K562 (cell line): Measurements from ENCODE around the gene NLRP6. TPM values are rescaled to one million over a fixed set of nuclear protein-coding genes. Genes with fewer than 3 reads are reported as not detected.

Experiments used
- ATAC-seq: fragments of 200-7000 bp; cut with Tn5 transposase; 3 replicates; pipeline ENCODE4 v1.9.1; 2020; ENCODE audit warnings: moderate library complexity
- BruUV-seq: library from RNA; stranded (reverse); fragments of 400-500 nt; replicated peaks from 2 replicates; lab custom pipeline; 2021; lab: Mats Ljungman, UMichigan
- CTCF ChIA-PET: fragments of 300-600 bp; formaldehyde crosslinking; extraction: SDS; loops from one replicate; lab custom pipeline; 2021; ENCODE audit warnings: low intra/inter-chr PET ratio; lab: Yijun Ruan, JAX
- POLR2A ChIA-PET: fragments of 300-600, 350-650 bp; sonication (Branson Sonifier 250); formaldehyde crosslinking; extraction: SDS; loops from one replicate; lab custom pipeline; 2021; ENCODE audit warnings: antibody characterized with exemption, inconsistent platforms; lab: Yijun Ruan, JAX
- DNase-seq, 4 experiments: peaks; one replicate each; pipeline versions ENCODE4 v3.0.0 to v3.0.0-alpha.2; 2011 to 2018; ENCODE audit warnings: low spot score in 3 of 4, mixed read lengths in 3 of 4; ENCODE audit errors: extremely low read depth in 1 of 4
- FAIRE-seq: peaks from 2 replicates; lab custom pipeline; 2011; peaks lifted over from hg19 to GRCh38; lab: Jason Lieb, UNC
- H2AFZ ChIP-seq: 2 replicates; pipeline ENCODE4 v1.6.0; 2011; ENCODE audit warnings: low read depth, low read length, control low read depth, inconsistent platforms
- H3K27ac ChIP-seq: fragments of 200-600 bp; 3 replicates; pipeline ENCODE4 v1.8.0; 2011; ENCODE audit warnings: low read depth, mild to moderate bottlenecking, control low read depth, inconsistent platforms, low read length, moderate library complexity, mixed read lengths; ENCODE audit errors: extremely low read depth
- H3K27me3 ChIP-seq, 2 experiments: fragments of 300-600 bp in 1 of 2; 2 replicates in 1 of 2; 3 replicates in 1 of 2; pipeline versions ENCODE4 v1.6.0 to v1.8.0; 2011; ENCODE audit warnings: inconsistent platforms in 2 of 2, low read length in 2 of 2, mild to moderate bottlenecking in 1 of 2, mixed read lengths in 1 of 2, moderate library complexity in 1 of 2; ENCODE audit not compliant: control insufficient read depth in 2 of 2, insufficient read depth in 2 of 2
- H3K36me3 ChIP-seq: fragments of 300-600 bp; 3 replicates; pipeline ENCODE4 v1.8.0; 2011; ENCODE audit warnings: mild to moderate bottlenecking, low read length, inconsistent platforms; ENCODE audit not compliant: control insufficient read depth, insufficient read depth
- H3K4me1 ChIP-seq, 2 experiments: fragments of 200-600 bp in 1 of 2; replicated peaks in 1 of 2; 2 replicates in 1 of 2; 3 replicates in 1 of 2; pipeline versions ENCODE4 v1.5.1 to v1.8.0; 2011; ENCODE audit warnings: inconsistent platforms in 2 of 2, low read length in 2 of 2, mild to moderate bottlenecking in 1 of 2, mixed read lengths in 1 of 2, moderate library complexity in 1 of 2; ENCODE audit not compliant: control insufficient read depth in 2 of 2, insufficient read depth in 2 of 2
- H3K4me2 ChIP-seq: 2 replicates; pipeline ENCODE4 v1.6.1; 2011; ENCODE audit warnings: low read length, control low read depth, inconsistent platforms, mixed read lengths; ENCODE audit not compliant: insufficient read depth
- H3K4me3 ChIP-seq: fragments of 200-600 bp; sonication (generic), shearing (Covaris generic); 2 replicates; pipeline ENCODE4 v1.5.1; 2016; ENCODE audit warnings: control low read depth, inconsistent platforms
- H3K79me2 ChIP-seq: fragments of 200-600 bp; 3 replicates; pipeline ENCODE4 v1.8.0; 2011; ENCODE audit warnings: low read length, inconsistent platforms; ENCODE audit not compliant: control insufficient read depth, insufficient read depth
- H3K9ac ChIP-seq, 2 experiments: 2 replicates each; pipeline versions ENCODE4 v1.6.0 to v1.6.1; 2011; ENCODE audit warnings: low read depth in 2 of 2, low read length in 2 of 2, control low read depth in 1 of 2, inconsistent platforms in 1 of 2, mild to moderate bottlenecking in 1 of 2, mixed read lengths in 1 of 2; ENCODE audit not compliant: insufficient read depth in 1 of 2
- H3K9me1 ChIP-seq: one replicate; pipeline ENCODE4 v1.6.0; 2011; ENCODE audit warnings: inconsistent platforms, mild to moderate bottlenecking, low read length, moderate library complexity; ENCODE audit not compliant: control insufficient read depth, insufficient read depth
- H3K9me3 ChIP-seq: replicated peaks from 2 replicates; pipeline ENCODE4 v1.5.1; 2011; ENCODE audit warnings: low read depth, low read length, inconsistent platforms; ENCODE audit not compliant: control insufficient read depth, insufficient read depth
- H4K20me1 ChIP-seq: replicated peaks from 2 replicates; pipeline ENCODE4 v1.6.1; 2011; ENCODE audit warnings: low read length, inconsistent platforms, mixed read lengths; ENCODE audit not compliant: control insufficient read depth, insufficient read depth
- HMGN3 ChIP-seq: IDR thresholded peaks from 2 replicates; pipeline ENCODE4 v1.6.1; 2011; ENCODE audit warnings: borderline replicate concordance, low read depth, mild to moderate bottlenecking, mixed read lengths, low read length; ENCODE audit not compliant: insufficient read length; ENCODE audit errors: extremely low read depth
- HNRNPK ChIP-seq: fragments of 200-400 bp; formaldehyde crosslinking; IDR thresholded peaks from one replicate; pipeline ENCODE4 v1.6.1; 2018; ENCODE audit warnings: mild to moderate bottlenecking, low read depth, low read length; ENCODE audit not compliant: poor library complexity, severe bottlenecking
- NFE2 ChIP-seq: IDR thresholded peaks from 2 replicates; pipeline ENCODE4 v1.6.1; 2014; ENCODE audit warnings: antibody characterized with exemption, low read depth
- NR2C1 ChIP-seq, 2 experiments: fragments of 450-650 bp; IDR thresholded peaks; 2 replicates each; pipeline ENCODE4 v1.6.1; 2017; ENCODE audit warnings: mild to moderate bottlenecking in 2 of 2, antibody characterized with exemption in 1 of 2, inconsistent platforms in 1 of 2, missing compliant biosample characterization in 1 of 2, missing genetic modification characterization in 1 of 2
- NR2C2 ChIP-seq, 2 experiments: fragments of 200-800 bp in 1 of 2; sonication (Bioruptor generic) in 1 of 2; sonication (generic) in 1 of 2; formaldehyde crosslinking in 1 of 2; IDR thresholded peaks; 2 replicates each; pipeline versions ENCODE4 v1.6.1 to v1.8.0; 2016 to 2022; ENCODE audit warnings: mild to moderate bottlenecking in 1 of 2, missing compliant biosample characterization in 1 of 2, missing genetic modification characterization in 1 of 2, missing genetic modification reagents in 1 of 2
- POLR2G ChIP-seq: fragments of 200-400 bp; formaldehyde crosslinking; IDR thresholded peaks from 2 replicates; pipeline ENCODE4 v1.6.1; 2017; ENCODE audit warnings: low read depth, mild to moderate bottlenecking, antibody characterized with exemption, low read length, moderate library complexity
- RBFOX2 ChIP-seq: fragments of 200-400 bp; formaldehyde crosslinking; IDR thresholded peaks from 2 replicates; pipeline ENCODE4 v1.6.1; 2017; ENCODE audit warnings: low read depth, mild to moderate bottlenecking, low read length, moderate library complexity
- TRIM24 ChIP-seq, 2 experiments: fragments of 450-650 bp; IDR thresholded peaks; 2 replicates each; pipeline ENCODE4 v1.6.1; 2016
- WHSC1 ChIP-seq: IDR thresholded peaks from one replicate; pipeline ENCODE4 v1.6.1; 2012; ENCODE audit warnings: low read length, control low read depth, inconsistent platforms
- ZNF717 ChIP-seq: fragments of 250-450 bp; sonication (Bioruptor Pico); IDR thresholded peaks from 2 replicates; pipeline ENCODE4 v1.5.0; 2021
- WGBS: fragments of 100-300 bp; shearing (Covaris generic); methylation state at CpG from one replicate; pipeline ENCODE4 v1.1.6; 2016; ENCODE audit warnings: low coverage, mixed read lengths; ENCODE audit not compliant: insufficient coverage; ENCODE audit errors: missing lambda C conversion rate; 5-methylcytosine and 5-hydroxymethylcytosine counted together
- in situ Hi-C: fragments of 300-500 bp; cut with MboI; formaldehyde crosslinking; loops from 4 replicates; pipeline ENCODE4 v1.15.0; 2018; ENCODE audit warnings: inconsistent platforms, mixed read lengths
- intact Hi-C: fragments of 100-400 bp; cut with micrococcal nuclease; formaldehyde crosslinking; loops from 2 replicates; pipeline ENCODE4 v1.14.2; 2022
- polyA plus RNA-seq, 8 experiments: library from polyadenylated mRNA; depleted of rRNA in 4 of 8; stranded (reverse) in 5 of 8; unstranded in 3 of 8; fragments of >200 nt; fragmentation: Nextera tagmentation in 2 of 8; fragmentation: Illumina TruSeq in 1 of 8; extraction: Ambion mirVana in 2 of 8; extraction: Trizol in 1 of 8; gene quantifications; 2 replicates each; pipeline versions ENCODE4 v1.2.1 to v1.2.3, GENCODE V29; 2011 to 2014; ENCODE audit warnings: inconsistent platforms in 1 of 8, missing spikeins in 1 of 8
- total RNA-seq, 7 experiments: library from RNA; depleted of rRNA in 6 of 7; stranded (reverse); fragments of >200 nt in 6 of 7; fragmentation: Illumina TruSeq in 2 of 7; extraction: Trizol in 2 of 7; gene quantifications; 2 replicates each; pipeline versions ENCODE4 v1.2.1 to v1.2.3, GENCODE V29; 2011 to 2021; ENCODE audit warnings: low replicate concordance in 1 of 7
- TF ChIP-seq, protein P1 (sequence below), 2 experiments: fragments of 450-650 bp; conservative IDR thresholded peaks; 2 replicates each; pipeline ENCODE4 v1.6.1; 2017; ENCODE audit warnings: mild to moderate bottlenecking in 2 of 2, moderate library complexity in 2 of 2
- TF ChIP-seq, protein P2 (sequence below): sonication (generic); formaldehyde crosslinking; IDR thresholded peaks from 2 replicates; pipeline ENCODE4 v1.8.1; 2023; ENCODE audit warnings: mild to moderate bottlenecking, missing genetic modification reagents

Gene NLRP6
- total and polyA plus RNA-seq, 9 of the 15 experiments (the other 6 are each of a cell fraction or from before 2014, with no cell fraction given), result 0.03 to 0.18 (median 0.15) TPM; not detected in 5

DNA sequence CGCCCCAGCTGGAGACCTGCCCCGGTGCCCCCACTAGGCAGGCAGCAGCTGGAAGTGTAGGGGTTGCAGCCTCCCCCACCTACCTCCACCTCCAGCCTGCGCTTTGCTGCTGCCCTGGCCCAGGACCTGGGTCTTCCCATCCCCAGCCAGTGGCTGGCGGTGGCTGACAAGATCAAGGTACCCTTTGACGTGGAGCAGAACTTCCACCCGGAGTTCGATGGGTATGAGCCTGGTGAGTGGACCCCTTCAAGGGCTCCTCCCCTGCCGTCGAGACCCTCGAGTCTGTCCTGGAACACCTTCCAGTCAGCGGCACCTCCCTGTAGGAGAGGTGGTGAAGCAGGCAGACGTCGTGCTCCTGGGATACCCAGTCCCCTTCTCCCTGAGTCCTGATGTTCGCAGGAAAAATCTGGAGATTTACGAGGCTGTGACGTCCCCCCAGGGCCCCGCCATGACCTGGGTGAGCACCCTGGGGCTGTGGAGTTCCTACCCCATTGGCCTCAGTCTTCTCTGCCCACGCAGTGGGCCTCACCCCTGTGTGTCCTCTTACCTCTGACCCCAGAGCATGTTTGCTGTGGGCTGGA, 15.2 kb downstream of the NLRP6 start (continued):
- TF ChIP-seq, protein P1, sequence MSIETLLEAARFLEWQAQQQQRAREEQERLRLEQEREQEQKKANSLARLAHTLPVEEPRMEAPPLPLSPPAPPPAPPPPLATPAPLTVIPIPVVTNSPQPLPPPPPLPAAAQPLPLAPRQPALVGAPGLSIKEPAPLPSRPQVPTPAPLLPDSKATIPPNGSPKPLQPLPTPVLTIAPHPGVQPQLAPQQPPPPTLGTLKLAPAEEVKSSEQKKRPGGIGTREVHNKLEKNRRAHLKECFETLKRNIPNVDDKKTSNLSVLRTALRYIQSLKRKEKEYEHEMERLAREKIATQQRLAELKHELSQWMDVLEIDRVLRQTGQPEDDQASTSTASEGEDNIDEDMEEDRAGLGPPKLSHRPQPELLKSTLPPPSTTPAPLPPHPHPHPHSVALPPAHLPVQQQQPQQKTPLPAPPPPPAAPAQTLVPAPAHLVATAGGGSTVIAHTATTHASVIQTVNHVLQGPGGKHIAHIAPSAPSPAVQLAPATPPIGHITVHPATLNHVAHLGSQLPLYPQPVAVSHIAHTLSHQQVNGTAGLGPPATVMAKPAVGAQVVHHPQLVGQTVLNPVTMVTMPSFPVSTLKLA (conservative IDR thresholded peaks at IDR 0.05), result no peak
- TF ChIP-seq HMGN3 (no peak), TRIM24 (IDR thresholded peaks at IDR 0.05) (no peak)
- TF ChIP-seq, all 486 proteins: peak for 0

DNA sequence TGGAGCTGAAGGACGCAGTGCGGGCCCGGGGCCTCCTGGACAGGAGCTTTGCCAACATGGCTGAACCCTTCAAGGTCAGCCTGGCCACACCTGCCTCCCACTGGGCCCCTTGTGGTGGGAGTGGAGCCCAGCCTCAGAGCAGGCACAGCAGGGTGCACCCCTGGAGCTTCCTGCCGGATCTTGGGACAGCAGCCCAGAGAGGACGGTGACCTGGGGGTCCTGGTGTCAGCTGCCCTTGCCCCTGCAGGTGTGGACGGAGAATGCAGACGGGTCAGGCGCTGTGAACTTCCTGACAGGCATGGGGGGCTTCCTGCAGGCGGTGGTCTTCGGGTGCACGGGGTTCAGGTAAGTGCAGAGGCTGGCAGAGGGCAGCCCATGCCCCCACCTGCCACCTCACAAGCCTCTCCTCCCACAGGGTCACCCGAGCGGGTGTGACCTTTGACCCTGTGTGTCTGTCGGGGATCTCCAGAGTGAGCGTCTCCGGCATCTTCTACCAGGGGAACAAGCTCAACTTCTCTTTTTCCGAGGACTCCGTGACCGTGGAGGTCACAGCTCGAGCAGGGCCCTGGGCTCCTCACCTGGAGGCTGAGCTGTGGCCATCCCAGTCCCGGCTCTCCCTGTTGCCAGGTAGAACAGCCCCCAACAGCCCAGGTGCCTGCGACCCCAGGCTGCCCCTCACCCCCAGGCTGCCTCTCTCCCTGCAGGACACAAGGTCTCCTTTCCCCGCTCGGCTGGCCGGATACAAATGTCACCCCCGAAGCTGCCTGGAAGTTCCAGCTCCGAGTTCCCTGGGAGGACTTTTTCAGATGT, 15.8 kb downstream of the NLRP6 start:
- DNase-seq, result no peak
- ChIA-PET POLR2A (interaction anchor here (0.6 to 1.1 kb wide), 3 partner anchors 14 to 33 kb away, joined by 4 to 5 read pairs (median 4); partner anchors contain the start of gene IFITM2), CTCF (no interaction called here)
- FAIRE-seq, result no peak
- H3K4me3 ChIP-seq, result no peak overlapping the region
- no peak overlapping the region; the same call in 2 of the 3 replicates for H3K27ac ChIP-seq
- no peaks in the 10 kb centered on the region for H3K27me3 ChIP-seq
- no TSS peak for BruUV-seq
- 0 out of 2 replicates have a peak, but pooled peaks have one; percentile 59 for TF ChIP-seq NR2C2 (CRISPR knock-in tag; IDR thresholded peaks at IDR 0.05)
- peak; percentile 66 for TF ChIP-seq NR2C2 (tag; IDR thresholded peaks at IDR 0.05)
- no peak for TF ChIP-seq NFE2
- no peak for TF ChIP-seq WHSC1
- no peak for TF ChIP-seq ZNF717 (CRISPR knock-in tag)
- TF ChIP-seq, protein P2, sequence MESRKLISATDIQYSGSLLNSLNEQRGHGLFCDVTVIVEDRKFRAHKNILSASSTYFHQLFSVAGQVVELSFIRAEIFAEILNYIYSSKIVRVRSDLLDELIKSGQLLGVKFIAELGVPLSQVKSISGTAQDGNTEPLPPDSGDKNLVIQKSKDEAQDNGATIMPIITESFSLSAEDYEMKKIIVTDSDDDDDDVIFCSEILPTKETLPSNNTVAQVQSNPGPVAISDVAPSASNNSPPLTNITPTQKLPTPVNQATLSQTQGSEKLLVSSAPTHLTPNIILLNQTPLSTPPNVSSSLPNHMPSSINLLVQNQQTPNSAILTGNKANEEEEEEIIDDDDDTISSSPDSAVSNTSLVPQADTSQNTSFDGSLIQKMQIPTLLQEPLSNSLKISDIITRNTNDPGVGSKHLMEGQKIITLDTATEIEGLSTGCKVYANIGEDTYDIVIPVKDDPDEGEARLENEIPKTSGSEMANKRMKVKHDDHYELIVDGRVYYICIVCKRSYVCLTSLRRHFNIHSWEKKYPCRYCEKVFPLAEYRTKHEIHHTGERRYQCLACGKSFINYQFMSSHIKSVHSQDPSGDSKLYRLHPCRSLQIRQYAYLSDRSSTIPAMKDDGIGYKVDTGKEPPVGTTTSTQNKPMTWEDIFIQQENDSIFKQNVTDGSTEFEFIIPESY (CRISPR knock-in tag), result 0 out of 2 replicates have a peak, but pooled peaks have one; percentile 33
- TF ChIP-seq RBFOX2, result peak; percentile 53; the same call in 1 of the 2 replicates
- TF ChIP-seq HNRNPK, result no peak
- TF ChIP-seq POLR2G, result peak; percentile 38
- TF ChIP-seq NR2C1 (IDR thresholded peaks at IDR 0.05), result peak; percentile 71
- peak; percentile 69; the same call in 1 of the 2 replicates for TF ChIP-seq NR2C1 (tag; IDR thresholded peaks at IDR 0.05)
- intact Hi-C loops (no loop called here), in situ Hi-C loops (no loop called here)
- H2AFZ ChIP-seq, result no peak overlapping the region
- no peaks in the 10 kb centered on the region for H4K20me1 ChIP-seq
- H3K9ac ChIP-seq, result peak overlapping the region in 1 of 2 experiments; percentile 81; a peak in 2 of 4 replicates
- 85% methylated on average over 20 of the region's 27 CpGs for WGBS
- peaks cover 60% of the 10 kb centered on the region; the same call in 2 of the 3 replicates for H3K36me3 ChIP-seq
- H3K4me2 ChIP-seq, result no peak overlapping the region
- H3K9me1 ChIP-seq, result no peaks in the 10 kb centered on the region
- peaks cover 18% of the 10 kb centered on the region for H3K79me2 ChIP-seq
- H3K4me1 ChIP-seq, result peaks cover 25 to 92% of the 10 kb centered on the region in 2 experiments
- H3K9me3 ChIP-seq, result no peaks in the 10 kb centered on the region
- ATAC-seq, result no peak
